Measurements from ENCODE around the gene ANKUB1. TPM values are rescaled to one million over a fixed set of nuclear protein-coding genes. Genes with fewer than 3 reads are reported as not detected.

ANKUB1 gene
- total RNA-seq, 1 experiment from 2014 or later = not detected

Other genes starting within 250 kb of the ANKUB1 start
- gene WWTR1, start 134.5 kb downstream of the ANKUB1 start, total RNA-seq (2021) = 24.6 to 30.0 TPM (median 25.5 TPM) in 3 replicates
- 51.3 to 52.9 TPM (median 52.1 TPM) in 3 replicates for gene COMMD2, start 40.1 kb downstream of the ANKUB1 start, total RNA-seq (2021)
- gene RNF13, start 20.7 kb upstream of the ANKUB1 start, total RNA-seq (2021) = 28.9 to 29.8 TPM (median 29.4 TPM) in 3 replicates
- gene PFN2, start 178.3 kb upstream of the ANKUB1 start, total RNA-seq (2021) = 158 to 174 TPM (median 161 TPM) in 3 replicates

Data from WTC11 (cell line).